ENCODE data around the gene ACER3.

GRCh38 chr11:76880314-76880713, 19.6 kb downstream of the ACER3 start:
- no peak for TF ChIP-seq CTCF (IDR thresholded peaks at IDR 0.05 in 4 of 5, conservative IDR thresholded peaks at IDR 0.05 in 1 of 5)
- no peak for TF ChIP-seq POLR2A (IDR thresholded peaks at IDR 0.05)
